Glutamatergic neuron (in vitro differentiated cells): ENCODE results near the gene GALNT8. TPM values are rescaled to one million over a fixed set of nuclear protein-coding genes. Genes with fewer than 3 reads are reported as not detected.

Experiments used
- DNase-seq: peaks from one replicate; pipeline ENCODE4 v3.0.0; 2022
- H3K27ac Mint-ChIP-seq: one replicate; pipeline ENCODE4 v1.8.0; 2020; ENCODE audit warnings: mild to moderate bottlenecking, mixed read lengths, inconsistent platforms; ENCODE audit not compliant: unreplicated experiment
- H3K27me3 Mint-ChIP-seq: one replicate; pipeline ENCODE4 v1.8.0; 2020; ENCODE audit warnings: mild to moderate bottlenecking, moderate library complexity, mixed read lengths, inconsistent platforms; ENCODE audit not compliant: unreplicated experiment
- H3K36me3 Mint-ChIP-seq: one replicate; pipeline ENCODE4 v1.8.0; 2020; ENCODE audit warnings: mild to moderate bottlenecking, mixed read lengths, inconsistent platforms; ENCODE audit not compliant: unreplicated experiment
- H3K4me1 Mint-ChIP-seq: one replicate; pipeline ENCODE4 v1.8.0; 2020; ENCODE audit warnings: mild to moderate bottlenecking, low read depth, mixed read lengths, inconsistent platforms; ENCODE audit not compliant: unreplicated experiment
- H3K4me3 Mint-ChIP-seq: one replicate; pipeline ENCODE4 v1.8.0; 2020; ENCODE audit warnings: mild to moderate bottlenecking, mixed read lengths, inconsistent platforms; ENCODE audit not compliant: unreplicated experiment
- H3K9me3 Mint-ChIP-seq: one replicate; pipeline ENCODE4 v1.8.0; 2020; ENCODE audit warnings: mild to moderate bottlenecking, moderate library complexity, mixed read lengths, inconsistent platforms; ENCODE audit not compliant: unreplicated experiment
- total RNA-seq: library from RNA; stranded (reverse); fragmentation: NEBNext Ultra II Directional; extraction: Animal tissue kit (Norgen Biotek cat#: 25700); gene quantifications from one replicate; pipeline ENCODE4 v1.2.1, GENCODE V29; 2021; ENCODE audit not compliant: unreplicated experiment
- TF ChIP-seq, protein P1 (sequence below): fragments of 200-600 bp; sonication (generic); IDR thresholded peaks from one replicate; pipeline ENCODE4 v1.5.0; 2021; ENCODE audit not compliant: partially characterized antibody, unreplicated experiment

GALNT8 gene
- total RNA-seq, 1 donor from 2014 or later = 25.3 TPM

DNA sequence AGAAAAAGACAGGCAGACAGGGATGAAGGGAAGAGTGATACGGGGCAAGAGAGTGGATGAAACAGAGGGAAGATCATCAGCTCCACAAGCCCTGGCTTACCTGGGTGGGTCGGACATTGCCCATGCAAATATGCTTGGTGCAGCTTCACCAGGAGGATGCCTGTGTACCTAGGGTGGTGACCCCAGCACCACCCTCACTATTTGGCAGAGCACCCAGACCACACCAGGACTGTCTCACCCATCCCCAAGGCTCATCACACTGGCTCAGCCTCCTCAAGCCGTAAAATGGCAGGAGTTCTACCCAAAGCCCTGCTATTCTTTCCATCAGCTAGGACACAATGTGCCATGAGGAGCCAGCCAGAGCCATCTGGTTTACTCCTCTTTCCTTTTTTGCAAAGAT is 3.0 kb downstream of the GALNT8 start:
- peaks cover 13% of the 10 kb centered on the region for H3K36me3 Mint-ChIP-seq
- peaks cover 25% of the 10 kb centered on the region for H3K4me1 Mint-ChIP-seq
- DNase-seq = no peak
- TF ChIP-seq, protein P1, sequence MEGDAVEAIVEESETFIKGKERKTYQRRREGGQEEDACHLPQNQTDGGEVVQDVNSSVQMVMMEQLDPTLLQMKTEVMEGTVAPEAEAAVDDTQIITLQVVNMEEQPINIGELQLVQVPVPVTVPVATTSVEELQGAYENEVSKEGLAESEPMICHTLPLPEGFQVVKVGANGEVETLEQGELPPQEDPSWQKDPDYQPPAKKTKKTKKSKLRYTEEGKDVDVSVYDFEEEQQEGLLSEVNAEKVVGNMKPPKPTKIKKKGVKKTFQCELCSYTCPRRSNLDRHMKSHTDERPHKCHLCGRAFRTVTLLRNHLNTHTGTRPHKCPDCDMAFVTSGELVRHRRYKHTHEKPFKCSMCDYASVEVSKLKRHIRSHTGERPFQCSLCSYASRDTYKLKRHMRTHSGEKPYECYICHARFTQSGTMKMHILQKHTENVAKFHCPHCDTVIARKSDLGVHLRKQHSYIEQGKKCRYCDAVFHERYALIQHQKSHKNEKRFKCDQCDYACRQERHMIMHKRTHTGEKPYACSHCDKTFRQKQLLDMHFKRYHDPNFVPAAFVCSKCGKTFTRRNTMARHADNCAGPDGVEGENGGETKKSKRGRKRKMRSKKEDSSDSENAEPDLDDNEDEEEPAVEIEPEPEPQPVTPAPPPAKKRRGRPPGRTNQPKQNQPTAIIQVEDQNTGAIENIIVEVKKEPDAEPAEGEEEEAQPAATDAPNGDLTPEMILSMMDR = no peak
- no peak overlapping the region for H3K4me3 Mint-ChIP-seq
- H3K27ac Mint-ChIP-seq = no peak overlapping the region
- peaks cover 8% of the 10 kb centered on the region for H3K27me3 Mint-ChIP-seq
- peaks cover 3% of the 10 kb centered on the region for H3K9me3 Mint-ChIP-seq

- Mint-ChIP-seq H3K27me3 (peaks cover 6% of the 10 kb centered on the region), H3K36me3 (peaks cover 13% of the 10 kb centered on the region), H3K27ac (no peak overlapping the region), H3K9me3 (peaks cover 3% of the 10 kb centered on the region), H3K4me3 (no peak overlapping the region), H3K4me1 (peaks cover 20% of the 10 kb centered on the region)
- TF ChIP-seq, protein P1 = no peak
- DNase-seq = no peak
These were observed 4.9 kb downstream of the GALNT8 start for GRCh38 chr12:4725057-4725456.

DNA sequence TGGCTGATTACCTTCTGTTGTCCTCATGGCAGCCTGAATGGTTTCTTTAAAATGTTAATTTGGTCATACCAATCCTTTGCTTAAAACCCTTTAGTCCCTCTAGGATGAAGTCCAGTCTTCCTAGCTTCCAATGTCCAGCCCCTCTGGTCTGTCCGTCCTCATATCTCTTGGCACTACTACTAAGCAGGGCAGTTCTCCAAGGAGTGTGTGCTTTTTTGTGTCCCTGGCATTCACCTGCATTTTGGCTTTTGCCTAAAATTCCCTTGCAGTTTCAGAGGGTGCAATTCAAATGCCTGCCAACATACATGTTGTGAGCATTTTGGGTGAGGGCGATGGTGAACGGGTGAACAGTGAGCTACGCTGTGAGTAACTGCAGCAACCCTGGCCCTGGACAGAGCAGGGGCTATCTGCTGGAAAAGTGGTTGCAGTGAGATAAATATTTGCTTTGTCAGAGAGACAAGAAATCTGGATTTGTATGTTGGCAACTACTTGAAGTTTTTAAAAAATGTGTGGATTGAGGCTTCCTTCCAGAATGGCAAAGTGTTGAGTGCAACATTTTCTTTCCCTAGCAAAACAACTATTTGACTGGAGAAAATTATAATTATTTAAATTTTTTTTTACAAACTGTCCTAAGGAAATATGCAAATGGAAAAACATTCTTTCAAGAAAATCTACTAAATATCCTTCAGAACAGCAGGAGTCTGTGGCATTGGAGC is 14.6 kb downstream of the GALNT8 start:
- no peak overlapping the region for H3K4me3 Mint-ChIP-seq
- H3K27ac Mint-ChIP-seq = no peak overlapping the region
- H3K9me3 Mint-ChIP-seq = no peaks in the 10 kb centered on the region
- no peaks in the 10 kb centered on the region for H3K36me3 Mint-ChIP-seq
- H3K27me3 Mint-ChIP-seq = no peaks in the 10 kb centered on the region
- DNase-seq = no peak
- H3K4me1 Mint-ChIP-seq = no peaks in the 10 kb centered on the region
- TF ChIP-seq, protein P1 = no peak

GRCh38 chr12:4736091-4736490 is 15.9 kb downstream of the GALNT8 start:
- TF ChIP-seq, protein P1 = no peak
- no peak for DNase-seq
- Mint-ChIP-seq H3K4me3 (no peak overlapping the region), H3K27ac (no peak overlapping the region), H3K36me3 (no peaks in the 10 kb centered on the region), H3K27me3 (no peaks in the 10 kb centered on the region), H3K9me3 (no peaks in the 10 kb centered on the region), H3K4me1 (no peaks in the 10 kb centered on the region)

GRCh38 chr12:4738541-4738940 is 18.3 kb downstream of the GALNT8 start:
- H3K4me3 Mint-ChIP-seq = no peak overlapping the region
- peaks cover 5% of the 10 kb centered on the region for H3K36me3 Mint-ChIP-seq
- H3K4me1 Mint-ChIP-seq = no peaks in the 10 kb centered on the region
- H3K9me3 Mint-ChIP-seq = peaks cover 4% of the 10 kb centered on the region
- H3K27ac Mint-ChIP-seq = no peak overlapping the region
- TF ChIP-seq, protein P1 = no peak
- DNase-seq = no peak
- H3K27me3 Mint-ChIP-seq = no peaks in the 10 kb centered on the region
